ENCODE data around the gene RASA3. TPM values are rescaled to one million over a fixed set of nuclear protein-coding genes. Genes with fewer than 3 reads are reported as not detected.

The RASA3 gene
- total and polyA plus RNA-seq, 2 of the 8 experiments (the other 6 are each of a cell fraction or from before 2014, with no cell fraction given), result 7.5 to 21.9 TPM

DNA sequence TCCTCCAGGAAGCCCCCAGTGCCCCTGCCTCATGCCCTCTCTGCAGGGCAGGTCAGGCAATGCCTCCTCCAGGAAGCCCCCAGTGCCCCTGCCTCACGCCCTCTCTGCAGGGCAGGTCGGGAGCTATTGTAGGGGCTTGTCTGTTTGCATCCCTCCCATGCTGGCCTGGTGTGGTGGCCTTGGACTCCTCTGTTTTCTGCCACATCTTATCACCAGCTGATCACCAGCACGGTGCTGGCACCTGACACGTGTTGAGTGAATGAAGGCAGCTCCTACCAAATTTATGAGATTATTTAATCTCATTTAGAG is 107.1 kb downstream of the RASA3 start (continued):
- TF ChIP-seq TCF12 (IDR thresholded peaks at IDR 0.05; ENCODE audit: low read depth, low read length) (no peak), FOSL1 (IDR thresholded peaks at IDR 0.05; ENCODE audit: insufficient read depth, low read depth, low read length) (no peak), RAD21 (IDR thresholded peaks at IDR 0.05 in 1 of 2, conservative IDR thresholded peaks at IDR 0.05 in 1 of 2; ENCODE audit: low read depth in 2 of 2, low read length in 2 of 2) (no peak)
